ENCODE results near the gene CDON.

The CDON gene

GRCh38 chr11:126063507-126063852, 814 bp upstream of the CDON start:
- Mint-ChIP-seq H3K27ac (no peak overlapping the region), H3K9me3 (no peaks in the 10 kb centered on the region), H3K36me3 (peaks cover 1% of the 10 kb centered on the region), H3K4me3 (peak overlapping the region; percentile 88), H3K27me3 (peaks cover 4% of the 10 kb centered on the region), H3K4me1 (peaks cover 7% of the 10 kb centered on the region)

GRCh38 chr11:126061707-126062678, 673 bp downstream of the CDON start:
- H3K4me1 Mint-ChIP-seq = peaks cover 7% of the 10 kb centered on the region
- H3K27ac Mint-ChIP-seq = peak overlapping the region; percentile 95
- H3K27me3 Mint-ChIP-seq = peaks cover 4% of the 10 kb centered on the region
- H3K4me3 Mint-ChIP-seq = peak overlapping the region; percentile 88
- no peaks in the 10 kb centered on the region for H3K9me3 Mint-ChIP-seq
- no peaks in the 10 kb centered on the region for H3K36me3 Mint-ChIP-seq

- H3K4me1 Mint-ChIP-seq = peaks cover 7% of the 10 kb centered on the region
- no peaks in the 10 kb centered on the region for H3K9me3 Mint-ChIP-seq
- no peak overlapping the region for H3K27ac Mint-ChIP-seq
- no peaks in the 10 kb centered on the region for H3K36me3 Mint-ChIP-seq
- H3K4me3 Mint-ChIP-seq = peak overlapping the region; percentile 1
- peaks cover 4% of the 10 kb centered on the region for H3K27me3 Mint-ChIP-seq
Observed at GRCh38 chr11:126060757-126061171, 1.9 kb downstream of the CDON start.

- Mint-ChIP-seq H3K4me1 (peaks cover 7% of the 10 kb centered on the region), H3K9me3 (no peaks in the 10 kb centered on the region), H3K36me3 (no peaks in the 10 kb centered on the region), H3K27me3 (peaks cover 4% of the 10 kb centered on the region), H3K27ac (no peak overlapping the region), H3K4me3 (no peak overlapping the region)
Observed at GRCh38 chr11:126059238-126059781, 3.4 kb downstream of the CDON start.

- Mint-ChIP-seq H3K27ac (no peak overlapping the region), H3K4me3 (no peak overlapping the region), H3K27me3 (peaks cover 4% of the 10 kb centered on the region), H3K36me3 (no peaks in the 10 kb centered on the region), H3K9me3 (no peaks in the 10 kb centered on the region), H3K4me1 (peaks cover 7% of the 10 kb centered on the region)
Observed at GRCh38 chr11:126058105-126058874, 4.4 kb downstream of the CDON start.

- no peak overlapping the region for H3K27ac Mint-ChIP-seq
- H3K27me3 Mint-ChIP-seq = no peaks in the 10 kb centered on the region
- no peaks in the 10 kb centered on the region for H3K36me3 Mint-ChIP-seq
- H3K4me3 Mint-ChIP-seq = no peak overlapping the region
- peaks cover 7% of the 10 kb centered on the region for H3K4me1 Mint-ChIP-seq
- no peaks in the 10 kb centered on the region for H3K9me3 Mint-ChIP-seq
Observed at GRCh38 chr11:126054882-126055281, 7.8 kb downstream of the CDON start.

GRCh38 chr11:126054408-126054807, 8.3 kb downstream of the CDON start:
- H3K27ac Mint-ChIP-seq = no peak overlapping the region
- no peak overlapping the region for H3K4me3 Mint-ChIP-seq
- H3K4me1 Mint-ChIP-seq = peaks cover 12% of the 10 kb centered on the region
- H3K36me3 Mint-ChIP-seq = no peaks in the 10 kb centered on the region
- H3K9me3 Mint-ChIP-seq = no peaks in the 10 kb centered on the region
- H3K27me3 Mint-ChIP-seq = no peaks in the 10 kb centered on the region

- H3K27me3 Mint-ChIP-seq = no peaks in the 10 kb centered on the region
- no peak overlapping the region for H3K4me3 Mint-ChIP-seq
Observed at GRCh38 chr11:126053415-126054286, 9.0 kb downstream of the CDON start.

GRCh38 chr11:126051117-126051516, 11.5 kb downstream of the CDON start:
- H3K27me3 Mint-ChIP-seq = no peaks in the 10 kb centered on the region

More at GRCh38 chr11:126053415-126054286, 9.0 kb downstream of the CDON start:
- peaks cover 12% of the 10 kb centered on the region for H3K4me1 Mint-ChIP-seq
- no peak overlapping the region for H3K27ac Mint-ChIP-seq
- no peaks in the 10 kb centered on the region for H3K36me3 Mint-ChIP-seq
- H3K9me3 Mint-ChIP-seq = no peaks in the 10 kb centered on the region

GRCh38 chr11:126049159-126049558, 13.5 kb downstream of the CDON start:
- Mint-ChIP-seq H3K27ac (no peak overlapping the region), H3K36me3 (peaks cover 1% of the 10 kb centered on the region), H3K4me3 (no peak overlapping the region), H3K27me3 (no peaks in the 10 kb centered on the region), H3K4me1 (peaks cover 12% of the 10 kb centered on the region), H3K9me3 (no peaks in the 10 kb centered on the region)

More at GRCh38 chr11:126051117-126051516, 11.5 kb downstream of the CDON start:
- no peaks in the 10 kb centered on the region for H3K9me3 Mint-ChIP-seq
- H3K4me1 Mint-ChIP-seq = peaks cover 12% of the 10 kb centered on the region
- H3K27ac Mint-ChIP-seq = no peak overlapping the region
- no peaks in the 10 kb centered on the region for H3K36me3 Mint-ChIP-seq
- H3K4me3 Mint-ChIP-seq = no peak overlapping the region

GRCh38 chr11:126048197-126048596, 14.5 kb downstream of the CDON start:
- H3K9me3 Mint-ChIP-seq = no peaks in the 10 kb centered on the region
- no peaks in the 10 kb centered on the region for H3K27me3 Mint-ChIP-seq
- H3K4me1 Mint-ChIP-seq = peaks cover 12% of the 10 kb centered on the region
- no peak overlapping the region for H3K4me3 Mint-ChIP-seq
- no peak overlapping the region for H3K27ac Mint-ChIP-seq
- H3K36me3 Mint-ChIP-seq = peaks cover 1% of the 10 kb centered on the region

- no peaks in the 10 kb centered on the region for H3K27me3 Mint-ChIP-seq
- H3K4me1 Mint-ChIP-seq = peaks cover 12% of the 10 kb centered on the region
- H3K4me3 Mint-ChIP-seq = no peak overlapping the region
- no peaks in the 10 kb centered on the region for H3K9me3 Mint-ChIP-seq
- H3K36me3 Mint-ChIP-seq = peaks cover 1% of the 10 kb centered on the region
- H3K27ac Mint-ChIP-seq = no peak overlapping the region
Observed at GRCh38 chr11:126046570-126047195, 16.0 kb downstream of the CDON start.

GRCh38 chr11:126039485-126040271, 23.0 kb downstream of the CDON start:
- Mint-ChIP-seq H3K4me1 (no peaks in the 10 kb centered on the region), H3K4me3 (no peak overlapping the region)

GRCh38 chr11:126035718-126036117, 26.9 kb downstream of the CDON start:
- no peak overlapping the region for H3K4me3 Mint-ChIP-seq
- H3K9me3 Mint-ChIP-seq = no peaks in the 10 kb centered on the region
- H3K36me3 Mint-ChIP-seq = peaks cover 2% of the 10 kb centered on the region
- no peaks in the 10 kb centered on the region for H3K4me1 Mint-ChIP-seq
- no peak overlapping the region for H3K27ac Mint-ChIP-seq
- H3K27me3 Mint-ChIP-seq = no peaks in the 10 kb centered on the region

More at GRCh38 chr11:126039485-126040271, 23.0 kb downstream of the CDON start:
- H3K36me3 Mint-ChIP-seq = no peaks in the 10 kb centered on the region
- no peaks in the 10 kb centered on the region for H3K27me3 Mint-ChIP-seq
- no peak overlapping the region for H3K27ac Mint-ChIP-seq
- H3K9me3 Mint-ChIP-seq = no peaks in the 10 kb centered on the region

All from activated naive CD4-positive, alpha-beta T cell treated with anti-CD3 and anti-CD28 coated beads, Interleukin-2, amount 50 U/mL, for 24 hours (primary cell).